GM19452 (cell line): ENCODE measurements around the gene B4GALNT3.
"Not testable (repeated sequence)": the region's sequence is repeated elsewhere in the genome, so short reads cannot be mapped to it uniquely, and the experiment has no call there.

ENCODE experiments used
- ATAC-seq: cut with Tn5 transposase; IDR thresholded peaks from one replicate; pipeline ENCODE4 v1.9.1; 2021; ENCODE audit not compliant: unreplicated experiment

Gene B4GALNT3

GRCh38 chr12:573232-573631, 113.5 kb downstream of the B4GALNT3 start:
- no peak for ATAC-seq

DNA sequence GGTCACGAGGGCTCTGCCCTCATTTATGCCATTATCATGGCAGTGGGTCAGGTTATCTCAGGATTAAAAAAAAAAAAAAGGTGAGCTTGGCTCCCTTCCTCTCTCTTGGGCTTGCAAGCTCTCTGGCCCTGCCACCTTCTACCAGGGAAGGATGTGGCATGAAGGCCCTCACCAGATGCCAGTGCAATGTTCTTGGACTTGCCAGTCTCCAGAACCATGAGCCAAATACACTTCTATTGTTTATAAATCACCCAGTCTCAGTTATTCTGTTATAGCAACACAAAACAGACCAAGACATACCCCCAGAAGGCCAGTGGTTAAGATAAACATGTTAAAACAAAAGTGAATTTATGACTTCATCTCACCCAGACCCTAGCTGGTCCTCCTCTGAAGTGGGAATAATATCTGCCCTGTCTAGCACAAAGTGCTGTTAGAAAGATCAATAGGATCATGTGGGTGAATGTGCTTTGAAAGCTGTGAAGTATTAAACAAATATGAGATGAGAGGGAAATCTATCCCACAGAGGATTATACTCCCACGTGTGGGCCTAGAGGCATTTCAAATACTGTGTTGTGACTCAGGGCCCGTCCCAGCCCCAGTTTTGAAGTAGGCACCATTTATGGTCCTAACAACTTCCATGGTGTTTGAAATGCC, 114.9 kb downstream of the B4GALNT3 start:
- no peak for ATAC-seq

DNA sequence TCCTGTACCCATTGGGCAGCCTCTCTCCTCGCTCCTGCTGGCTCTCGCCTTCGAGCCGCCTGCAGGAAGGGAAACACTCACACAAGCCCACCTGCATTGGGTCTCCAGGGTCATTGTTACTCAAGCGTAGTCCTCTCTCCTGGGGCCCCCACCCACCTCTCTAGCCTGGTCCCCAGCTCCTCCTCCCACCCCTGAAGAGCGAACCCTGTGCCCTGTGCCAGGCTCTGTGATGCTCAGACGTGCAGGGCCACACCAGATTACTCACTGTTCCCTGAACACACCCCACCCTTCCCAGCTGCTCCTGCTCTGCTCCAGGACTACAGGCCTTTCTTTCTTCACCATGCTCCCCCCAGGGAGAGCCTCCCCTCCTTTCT, 115.4 kb downstream of the B4GALNT3 start:
- ATAC-seq, result no peak

- no peak for ATAC-seq
These were observed 116.3 kb downstream of the B4GALNT3 start for GRCh38 chr12:575948-576614.

- ATAC-seq, result no peak
These were observed 116.9 kb downstream of the B4GALNT3 start for GRCh38 chr12:576615-577110.

DNA sequence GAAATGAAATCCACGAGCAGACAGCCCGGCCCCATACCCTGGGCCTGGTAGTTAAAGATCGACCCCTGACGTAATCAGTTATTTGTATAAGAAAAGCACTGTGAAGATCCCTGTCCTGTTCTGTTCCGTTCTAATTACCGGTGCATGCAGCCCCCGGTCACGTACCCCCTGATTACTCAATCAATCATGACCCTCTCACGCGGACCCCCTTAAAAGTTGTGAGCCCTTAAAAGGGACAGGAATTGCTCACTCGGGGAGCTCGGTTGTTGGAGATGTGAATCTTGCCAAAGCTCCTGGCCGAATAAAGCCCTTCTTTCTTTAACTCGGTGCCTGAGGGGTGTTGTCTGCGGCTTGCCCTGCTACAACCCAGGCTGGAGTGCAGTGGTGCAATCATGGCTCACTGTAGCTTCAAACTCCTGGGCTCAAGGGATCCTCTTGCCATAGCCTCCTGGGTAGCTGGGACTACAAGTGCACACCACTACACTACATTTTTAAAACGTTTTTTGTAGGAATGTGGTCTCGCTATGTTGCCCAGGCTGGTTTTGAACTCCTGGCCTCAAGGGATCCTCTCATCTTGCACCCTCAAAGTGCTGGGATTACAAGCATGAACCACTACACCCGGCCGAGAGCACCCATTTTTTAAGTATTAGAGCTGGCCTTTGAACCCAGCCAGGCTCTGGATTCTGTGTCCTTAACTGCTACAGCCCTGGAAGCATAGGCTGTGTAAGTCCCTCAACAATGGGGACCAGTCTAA, 118.4 kb downstream of the B4GALNT3 start:
- not testable (repeated sequence) for ATAC-seq

DNA sequence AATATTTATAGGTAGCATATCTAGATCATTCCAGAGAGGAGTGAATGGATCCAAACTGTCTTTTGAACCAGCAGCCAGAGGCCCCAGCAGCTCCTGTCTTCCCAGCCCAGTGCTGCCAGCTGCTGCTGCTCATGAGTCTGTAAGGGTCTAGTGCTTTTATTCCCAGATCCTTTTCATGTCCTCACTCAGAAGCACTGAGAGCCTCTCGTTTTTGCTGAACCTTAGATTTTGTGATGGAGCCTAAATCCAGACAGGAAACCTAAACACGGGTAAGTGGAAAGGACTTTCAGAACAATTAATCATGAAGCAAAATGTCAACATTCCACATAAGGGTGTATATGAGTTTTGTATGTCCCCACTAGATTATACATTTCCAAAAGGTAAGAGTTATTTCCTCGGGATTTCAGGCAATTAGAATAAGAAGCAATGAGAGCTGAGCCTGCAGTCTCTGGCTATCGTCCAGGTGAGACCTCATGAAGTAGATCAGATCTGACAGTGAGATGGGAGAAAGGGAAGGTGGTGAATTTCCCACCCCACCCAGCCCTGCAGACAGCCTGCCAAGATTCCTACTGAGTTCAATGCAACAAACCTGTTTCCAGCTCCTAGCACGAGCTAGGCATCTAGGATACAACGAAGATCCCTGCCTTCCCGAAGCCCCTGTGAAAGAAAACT, 119.1 kb downstream of the B4GALNT3 start:
- no peak for ATAC-seq

DNA sequence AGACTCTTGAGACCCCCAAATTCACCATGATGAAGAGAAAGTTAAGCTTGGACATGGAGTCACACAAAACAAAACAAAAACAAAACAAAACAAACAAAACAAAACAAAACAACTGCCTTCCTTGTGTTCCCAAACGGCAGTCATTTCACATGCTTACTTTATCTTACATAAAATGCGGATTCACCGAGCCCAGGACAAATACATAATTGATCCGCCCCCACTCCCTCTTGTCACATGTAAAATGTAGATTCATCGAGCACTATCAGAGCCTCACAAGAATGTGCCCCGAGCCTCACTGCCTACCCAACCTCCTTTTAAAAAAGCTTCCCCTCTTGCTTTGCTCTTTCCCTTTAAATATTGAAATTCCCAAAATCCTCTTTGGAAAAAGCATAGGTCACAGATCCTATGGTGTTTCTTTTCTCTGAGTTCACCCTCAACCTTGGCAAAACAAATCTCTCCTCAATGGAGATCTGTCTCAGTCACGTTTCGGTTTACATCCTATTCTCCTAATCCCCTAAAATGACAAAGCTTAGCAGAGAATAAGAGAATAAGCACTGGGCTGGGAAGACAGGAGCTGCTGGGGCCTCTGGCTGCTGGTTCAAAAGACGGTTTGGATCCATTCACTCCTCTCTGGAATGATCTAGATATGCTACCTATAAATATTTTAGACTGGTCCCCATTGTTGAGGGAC, 119.8 kb downstream of the B4GALNT3 start:
- ATAC-seq, result no peak

DNA sequence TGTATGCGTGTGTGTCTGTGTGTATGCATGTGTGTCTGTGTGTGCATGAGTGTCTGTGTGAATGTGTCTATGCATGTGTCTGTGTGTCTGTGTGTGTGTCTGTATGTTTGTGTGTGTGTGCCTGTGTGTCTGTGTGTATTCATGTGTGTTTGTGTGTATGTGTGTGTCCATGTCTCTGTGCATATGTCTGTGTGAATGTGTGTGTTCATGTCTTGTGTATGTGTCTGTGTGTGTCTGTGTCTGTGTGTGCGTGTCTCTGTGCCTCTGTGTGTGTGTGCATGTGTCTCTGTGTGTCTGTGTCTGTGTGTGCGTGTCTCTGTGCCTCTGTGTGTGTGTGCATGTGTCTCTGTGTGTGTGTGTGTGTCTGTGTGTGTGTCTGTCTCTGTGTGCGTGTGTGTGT, 121.1 kb downstream of the B4GALNT3 start:
- ATAC-seq, result no peak

GRCh38 chr12:581321-581720, 121.6 kb downstream of the B4GALNT3 start:
- ATAC-seq, result no peak

DNA sequence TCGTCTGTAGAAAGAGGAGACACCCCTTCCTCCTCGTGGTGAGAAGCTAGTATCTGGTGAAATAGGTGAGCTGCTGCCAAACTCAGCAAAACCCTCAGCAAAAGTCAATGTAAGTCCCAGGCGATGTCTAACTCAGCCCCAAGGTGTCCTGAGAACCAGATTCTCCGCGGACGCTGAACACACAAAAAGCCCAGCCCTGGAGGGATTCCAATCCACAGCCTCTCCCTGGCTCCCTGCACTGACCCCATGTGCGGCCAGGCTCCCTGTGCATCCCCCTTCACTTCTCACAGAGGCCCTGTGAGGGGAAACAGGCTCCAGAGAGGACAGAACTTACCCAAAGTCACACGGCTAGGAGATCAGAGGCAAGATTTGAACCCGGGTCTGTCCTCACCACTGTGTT, 122.0 kb downstream of the B4GALNT3 start:
- ATAC-seq, result no peak

DNA sequence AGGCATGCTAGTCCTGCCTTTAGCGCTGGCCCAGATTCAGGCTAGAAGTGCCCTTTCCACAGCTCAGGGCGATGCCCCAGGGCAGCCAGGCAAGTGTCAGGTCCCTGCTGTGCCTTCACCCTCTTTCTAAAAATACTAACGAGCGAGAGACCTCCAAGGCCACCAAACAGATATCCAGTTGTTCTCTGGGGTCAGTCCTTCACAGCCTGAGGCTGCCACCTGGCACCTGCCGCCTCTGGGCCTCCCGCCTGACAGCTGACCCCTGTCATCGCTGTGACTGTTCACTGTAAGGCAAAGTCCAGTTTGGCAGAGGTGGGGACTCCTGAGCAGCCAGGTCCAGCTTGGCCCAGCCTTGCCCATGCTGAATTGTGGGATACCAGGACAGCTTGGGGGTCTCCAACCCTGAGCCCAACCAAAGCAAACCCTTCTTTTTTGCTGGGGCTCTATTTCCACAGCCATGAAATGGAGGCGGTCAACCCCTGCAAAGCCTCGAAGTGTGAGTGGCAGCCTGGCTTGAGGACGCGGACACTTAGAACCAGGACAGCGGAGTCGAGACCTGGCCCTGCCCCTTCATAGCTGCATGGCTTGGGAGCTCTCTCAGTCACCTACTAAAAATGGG, 123.6 kb downstream of the B4GALNT3 start:
- no peak for ATAC-seq

DNA sequence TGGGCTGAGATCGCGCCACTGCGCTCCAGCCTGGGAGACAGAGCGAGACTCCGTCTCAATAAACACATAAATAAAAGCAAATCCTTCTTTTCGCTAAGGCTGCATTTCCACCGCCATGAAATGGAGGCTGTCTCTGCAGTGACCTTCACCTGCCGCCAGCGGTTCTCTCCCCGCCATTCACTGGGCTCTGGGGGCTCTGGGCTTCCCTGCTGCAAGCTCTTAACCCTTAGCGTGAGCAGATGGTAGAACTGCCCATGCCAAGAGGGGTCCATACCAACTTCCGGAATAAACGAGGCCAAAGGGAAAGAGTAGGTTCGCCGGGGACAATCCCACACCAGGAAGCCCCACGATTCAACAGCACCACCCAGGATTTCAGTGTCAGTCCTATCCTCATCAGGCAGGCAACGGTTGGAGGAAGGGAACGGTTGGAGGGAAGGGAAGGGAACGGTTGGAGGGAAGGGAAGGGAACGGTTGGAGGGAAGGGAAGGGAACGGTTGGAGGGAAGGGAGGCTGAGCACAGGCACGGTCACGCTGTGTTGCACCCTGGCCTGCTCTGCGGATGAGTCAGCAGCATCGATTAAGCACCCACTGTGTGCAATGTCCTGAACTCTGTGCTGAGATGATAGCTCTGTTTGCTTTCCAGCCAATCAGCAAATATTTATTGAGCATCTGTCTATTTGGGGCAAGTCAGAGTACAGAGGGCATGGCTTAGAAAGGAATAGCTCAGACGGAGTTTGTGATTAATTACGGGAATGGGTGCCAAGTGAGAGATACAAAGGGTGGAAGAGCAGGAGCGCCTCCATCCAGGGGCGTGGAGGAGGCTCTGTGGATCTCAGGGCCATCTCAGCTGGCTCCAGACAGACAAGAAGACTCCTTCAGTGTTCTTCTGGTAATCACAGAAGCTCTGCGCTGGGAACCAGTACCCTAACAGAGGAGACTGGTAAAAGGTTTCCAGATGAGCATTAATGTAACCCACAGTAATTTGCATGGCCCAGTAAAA, 125.6 kb downstream of the B4GALNT3 start:
- no peak for ATAC-seq

DNA sequence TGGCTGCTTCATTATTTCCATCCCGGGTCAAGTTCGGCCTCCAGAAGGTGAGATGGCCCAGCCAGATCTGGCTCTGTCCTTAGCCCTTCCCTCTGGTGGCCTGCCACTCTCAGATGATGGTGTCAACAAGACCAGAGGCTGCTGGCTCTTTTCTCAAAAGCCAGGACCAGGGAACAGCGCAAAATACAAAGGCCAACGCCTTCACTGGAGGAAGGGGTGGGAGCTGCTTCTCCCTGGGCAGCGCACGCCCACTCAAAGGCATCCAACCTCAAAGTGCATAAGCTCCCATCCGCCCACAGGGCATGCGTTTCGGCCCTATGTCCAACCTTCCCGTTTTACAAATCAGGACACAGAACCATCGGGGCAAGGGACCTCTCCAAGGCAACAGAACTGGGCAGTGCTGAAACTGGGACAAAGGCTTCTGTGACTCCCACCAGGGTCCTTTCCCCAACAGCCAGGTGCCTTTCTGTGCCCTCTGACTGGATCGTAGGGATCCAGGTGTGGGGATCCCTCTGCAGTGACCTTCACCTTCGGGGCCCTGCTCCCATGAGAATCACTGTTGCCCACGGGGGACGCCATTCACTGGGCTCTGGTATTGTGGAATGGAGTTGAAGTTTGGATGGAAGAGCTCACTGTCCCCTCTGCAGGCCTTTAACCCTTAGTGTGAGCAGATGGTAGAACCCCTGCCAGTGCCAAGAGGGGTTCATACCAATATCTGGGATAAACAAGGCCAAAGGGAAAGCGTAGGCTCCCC, 126.8 kb downstream of the B4GALNT3 start:
- ATAC-seq, result no peak

DNA sequence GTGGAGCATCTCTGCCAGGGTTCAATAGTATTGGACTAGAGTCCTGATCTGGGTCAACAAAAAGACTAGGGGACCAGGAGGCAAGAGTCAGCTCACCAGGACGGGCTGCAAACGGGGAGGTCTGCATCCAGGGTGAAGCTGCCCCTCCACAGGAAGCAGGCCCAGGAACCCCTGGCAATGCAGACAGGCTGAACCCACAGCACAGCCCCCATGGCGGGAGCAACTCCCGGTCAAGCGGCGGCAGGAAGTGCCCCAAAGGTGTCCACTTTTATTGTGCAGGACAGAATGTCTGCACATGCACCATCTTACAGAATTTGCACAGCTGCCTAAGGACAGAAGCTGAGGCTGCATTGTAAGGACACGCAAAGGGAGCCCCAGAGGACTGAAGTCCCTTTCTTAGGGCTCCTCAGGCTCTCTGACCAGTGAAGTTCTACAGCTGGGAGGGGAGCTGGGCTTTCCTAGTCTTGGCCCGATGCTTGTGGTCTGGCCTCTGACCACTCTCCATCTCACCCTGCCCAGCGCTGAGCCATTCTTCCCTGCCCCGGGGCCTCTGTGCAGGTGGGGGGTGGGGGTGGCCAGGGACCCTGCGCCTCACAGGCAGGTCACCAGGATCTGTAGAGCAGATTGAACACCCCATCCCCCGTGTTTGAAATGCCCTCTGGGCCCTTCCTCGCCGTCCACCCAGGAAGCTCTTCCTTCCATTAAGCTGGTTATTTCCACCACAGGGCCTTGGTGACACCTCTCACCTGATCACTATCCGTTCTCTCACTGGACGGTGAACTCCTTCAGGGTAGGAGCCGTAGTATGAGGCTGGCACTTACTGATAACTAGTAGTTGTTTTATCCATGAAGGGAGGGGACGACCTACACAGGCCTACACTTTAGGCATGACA, 127.6 kb downstream of the B4GALNT3 start:
- ATAC-seq, result no peak

GRCh38 chr12:588024-588322, 128.2 kb downstream of the B4GALNT3 start:
- ATAC-seq, result no peak

GRCh38 chr12:588646-589045, 128.9 kb downstream of the B4GALNT3 start:
- no peak for ATAC-seq
